HG03378 (cell line): ENCODE data around the gene EXOC4.

Source experiments
- ATAC-seq: cut with Tn5 transposase; IDR thresholded peaks from one replicate; pipeline ENCODE4 v1.9.1; 2021; ENCODE audit warnings: mild to moderate bottlenecking, moderate library complexity; ENCODE audit not compliant: unreplicated experiment

Gene EXOC4

DNA sequence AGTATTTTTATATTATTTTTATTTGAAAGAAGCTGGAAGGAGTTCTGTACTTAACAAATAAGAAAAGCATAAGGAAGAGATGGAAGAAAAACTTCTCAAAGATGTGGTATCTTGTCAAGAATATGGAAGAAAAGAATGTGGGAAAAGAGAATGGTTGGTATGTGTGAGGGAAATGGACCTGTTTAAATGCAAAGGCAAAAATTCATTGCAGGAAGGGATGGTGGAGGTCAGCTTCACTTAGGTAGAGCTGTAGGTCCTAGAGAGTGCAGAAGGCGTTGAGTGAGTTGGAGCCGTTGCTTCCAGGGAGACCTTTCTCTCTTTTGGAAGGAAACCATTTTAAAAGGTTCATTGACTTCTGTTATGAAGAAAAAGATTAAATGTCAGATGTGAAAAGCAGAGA, 107.3 kb downstream of the EXOC4 start:
- ATAC-seq, result no peak

DNA sequence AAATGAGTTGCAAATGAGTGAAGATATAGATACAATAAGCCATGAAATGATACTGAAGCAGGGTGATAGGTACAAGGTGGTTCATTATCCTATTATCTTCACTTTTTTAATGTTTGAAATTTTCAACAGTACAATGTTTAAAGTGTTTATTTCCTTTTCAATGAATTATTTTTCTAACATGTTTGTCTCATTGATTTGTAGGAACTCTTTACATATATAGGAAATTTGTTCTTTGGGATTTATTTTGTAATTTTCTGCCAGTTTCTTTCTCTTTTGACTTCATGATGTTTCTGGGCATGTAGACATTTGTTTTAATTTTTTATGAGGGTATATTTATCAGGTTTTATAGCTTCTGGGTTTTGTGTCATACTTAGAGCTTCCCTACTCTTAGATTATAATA, 108.9 kb downstream of the EXOC4 start:
- no peak for ATAC-seq

DNA sequence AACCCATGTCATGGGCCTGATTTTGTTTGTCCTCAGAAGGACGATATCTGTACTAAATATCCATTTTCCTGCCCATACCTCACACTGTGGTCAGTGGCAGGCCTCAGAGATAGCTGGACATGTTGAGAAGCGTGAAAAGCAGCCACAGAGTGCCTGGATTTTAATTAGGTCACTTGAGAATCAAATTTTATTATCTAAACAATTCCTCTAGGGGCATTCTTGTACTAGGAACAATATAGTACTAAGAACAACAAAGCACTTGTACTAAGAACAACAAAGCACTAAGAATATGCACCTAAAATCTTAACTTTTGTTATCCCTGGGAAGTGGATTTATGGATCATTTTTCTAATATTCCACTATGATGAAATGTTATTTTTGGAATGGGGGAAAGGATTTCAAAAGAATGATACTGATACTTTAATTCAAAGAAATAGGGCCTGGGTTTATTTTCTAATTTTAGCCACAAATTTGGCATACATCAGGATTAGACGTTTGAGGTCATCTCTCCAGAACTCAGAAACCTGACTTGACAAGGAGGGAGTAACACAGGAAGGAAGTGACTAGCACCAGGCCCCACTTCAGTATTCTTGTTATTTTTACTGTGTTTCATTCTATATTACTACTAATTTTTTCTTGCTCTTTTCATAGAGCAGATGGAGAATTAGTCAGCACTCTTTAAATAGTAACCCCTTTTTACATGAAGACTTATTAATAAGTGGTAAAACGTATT, 112.2 kb downstream of the EXOC4 start:
- ATAC-seq, result no peak

DNA sequence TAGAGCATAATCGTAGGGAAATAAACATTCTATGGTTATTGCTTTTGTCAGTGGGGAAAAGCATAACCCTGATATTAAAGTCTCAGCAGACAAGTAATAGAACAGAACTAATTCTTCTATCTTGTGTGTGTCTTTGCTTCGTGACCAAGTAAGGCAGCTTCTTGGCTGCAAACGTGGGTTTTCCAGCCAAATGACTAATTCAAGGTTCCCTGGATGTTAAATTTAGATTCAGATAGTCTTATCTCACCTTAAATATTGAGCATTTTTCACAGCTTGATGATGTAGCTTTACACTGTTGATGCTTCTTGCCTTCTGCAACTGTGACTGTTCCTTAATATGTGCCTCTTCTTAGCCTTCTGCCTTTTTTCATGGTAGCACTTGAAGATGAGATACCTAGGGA, 113.0 kb downstream of the EXOC4 start:
- no peak for ATAC-seq

DNA sequence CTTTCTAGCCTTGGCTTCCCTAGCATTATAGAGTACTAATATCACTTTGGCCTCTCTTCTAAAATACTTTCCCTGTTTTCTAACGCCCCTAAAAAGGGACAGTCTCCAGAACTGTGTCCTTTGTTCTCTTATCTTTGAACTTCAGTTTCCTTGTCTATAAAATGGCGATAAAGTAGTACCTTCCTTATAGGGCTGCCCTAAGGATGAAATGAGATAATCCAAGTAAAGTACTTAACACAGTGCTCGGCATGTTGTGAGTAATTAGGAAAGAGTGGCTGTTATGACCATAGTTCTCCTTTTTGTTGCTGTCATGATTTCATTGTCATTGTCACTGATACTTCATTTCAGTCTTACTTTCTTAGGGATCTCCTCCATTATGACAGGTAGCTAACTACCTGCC, 114.7 kb downstream of the EXOC4 start:
- no peak for ATAC-seq

DNA sequence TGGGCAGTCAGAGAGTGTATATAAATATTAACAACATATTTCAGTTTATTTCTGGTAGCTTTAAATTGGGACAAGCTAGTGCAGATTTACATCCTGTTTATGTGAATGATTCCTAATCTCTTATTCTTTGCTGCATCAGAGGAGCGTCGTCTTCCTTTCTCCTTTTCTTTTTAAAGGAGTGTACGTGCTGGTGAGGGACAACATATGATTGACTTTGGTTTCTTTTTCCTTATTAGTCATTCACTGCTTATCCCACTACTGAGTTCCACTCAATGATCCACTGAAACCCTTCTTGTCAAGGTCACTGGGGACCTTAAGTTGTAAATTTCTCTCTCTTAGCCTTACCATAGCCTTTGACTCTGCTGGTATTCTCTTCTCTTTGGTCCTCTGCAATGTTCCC, 116.3 kb downstream of the EXOC4 start:
- no peak for ATAC-seq

DNA sequence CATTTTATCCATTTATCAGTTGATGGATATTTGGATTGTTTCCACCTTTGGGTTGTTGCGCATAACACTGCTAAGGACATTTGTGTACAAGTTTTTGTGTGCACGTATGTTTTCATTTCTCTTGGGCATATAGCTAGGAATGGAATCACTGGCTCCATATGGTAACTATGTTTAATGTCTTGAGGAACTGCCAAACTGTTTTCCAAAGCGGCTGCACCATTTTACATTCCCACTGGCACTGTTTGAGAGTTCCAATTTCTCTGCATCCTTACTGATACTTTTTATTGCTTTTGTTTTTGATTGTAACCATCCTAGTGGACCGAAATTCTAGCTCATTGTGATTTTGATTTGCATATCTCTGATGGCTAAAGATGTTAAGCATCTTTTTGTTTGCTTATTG, 118.7 kb downstream of the EXOC4 start:
- ATAC-seq, result no peak

DNA sequence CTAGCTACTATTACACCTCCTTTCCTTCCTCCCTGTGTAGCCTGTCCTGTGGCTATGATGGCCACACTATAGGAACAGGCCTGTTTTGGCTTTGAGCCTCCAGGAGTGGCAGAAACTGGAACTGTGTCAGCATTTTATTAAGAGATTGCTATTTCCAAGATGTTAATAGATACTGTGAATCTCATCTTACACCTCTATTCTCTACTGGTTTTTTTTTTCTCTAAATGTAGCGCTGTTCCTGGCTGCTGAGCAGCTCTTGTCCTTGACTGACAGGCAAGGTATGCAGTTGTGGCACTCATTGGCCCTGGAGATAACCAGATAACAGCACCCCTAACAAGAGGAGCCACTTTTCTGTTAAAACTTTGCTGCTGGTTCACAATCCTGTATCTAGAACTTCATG, 119.5 kb downstream of the EXOC4 start:
- no peak for ATAC-seq

DNA sequence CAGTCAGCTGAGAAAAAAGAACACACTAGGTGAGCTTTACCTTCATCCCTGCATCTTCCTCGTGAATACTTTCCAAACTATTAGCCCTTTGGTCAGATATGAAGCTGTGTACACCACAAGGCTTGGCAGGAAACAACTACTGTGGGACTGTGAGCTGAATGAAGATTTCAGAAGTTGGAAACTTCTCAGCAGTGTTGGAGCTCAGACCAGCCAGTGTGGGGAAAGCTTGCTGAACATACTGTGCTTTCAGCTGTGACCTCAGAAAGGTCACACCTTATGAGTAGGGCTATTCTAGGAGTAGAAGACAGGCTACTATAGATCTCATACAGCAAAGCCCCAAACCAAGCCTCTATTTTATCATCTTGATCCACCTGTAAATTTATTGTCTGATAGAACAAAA, 123.6 kb downstream of the EXOC4 start:
- no peak for ATAC-seq

DNA sequence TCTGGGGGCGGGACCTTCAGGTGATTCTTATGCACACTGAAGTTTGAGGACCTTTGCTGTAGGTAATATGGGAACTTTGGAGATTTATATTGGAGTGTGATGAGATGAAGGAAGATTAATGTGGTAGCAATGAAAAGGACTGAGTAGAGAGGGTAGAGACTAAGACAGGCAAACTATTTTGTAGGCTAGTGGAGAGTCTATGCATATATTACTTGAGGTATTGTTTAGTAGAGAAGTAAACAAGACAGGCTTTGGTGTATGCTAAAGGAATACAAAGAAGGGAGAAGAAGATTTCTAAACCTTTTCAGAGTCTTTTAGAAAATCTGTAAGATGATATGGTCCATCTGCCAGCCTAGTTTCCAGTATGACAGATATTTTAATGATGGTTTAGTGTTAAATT, 129.1 kb downstream of the EXOC4 start:
- no peak for ATAC-seq

DNA sequence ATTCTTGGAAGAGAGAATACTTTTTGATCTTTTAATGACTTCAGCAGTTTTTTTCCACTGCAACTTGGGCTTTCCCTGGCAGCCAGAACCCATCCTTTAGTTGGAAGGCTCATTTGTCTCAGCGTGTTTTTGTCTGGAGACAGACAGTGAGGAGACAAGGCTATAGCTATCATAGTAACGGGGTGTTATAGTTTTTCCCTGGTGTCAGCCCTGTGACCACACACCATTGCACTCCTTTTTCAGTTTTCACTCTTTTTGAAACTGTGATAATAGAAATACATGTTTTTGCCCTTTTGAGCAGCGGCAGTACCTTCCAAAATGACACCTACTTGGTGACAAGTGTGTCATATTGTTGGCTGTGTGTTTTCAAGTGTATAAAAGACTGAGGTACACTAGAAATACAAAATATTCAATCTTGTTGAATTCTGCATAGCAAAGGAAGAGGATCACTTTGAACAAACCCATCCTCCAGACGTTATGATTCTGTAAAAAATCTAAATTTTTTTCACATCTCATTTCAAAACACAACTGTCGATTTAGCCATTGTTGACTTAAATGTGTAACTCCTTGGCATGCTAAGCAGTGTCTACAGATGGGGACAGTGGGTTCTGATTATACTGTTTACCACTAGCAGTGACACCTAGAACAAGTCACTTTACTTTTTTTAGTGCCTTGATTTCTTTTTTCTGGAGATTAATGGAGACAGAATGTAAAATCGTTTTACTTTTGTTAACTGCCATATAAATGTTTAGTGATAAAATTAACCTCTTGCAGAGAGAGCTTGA, 130.1 kb downstream of the EXOC4 start:
- no peak for ATAC-seq

DNA sequence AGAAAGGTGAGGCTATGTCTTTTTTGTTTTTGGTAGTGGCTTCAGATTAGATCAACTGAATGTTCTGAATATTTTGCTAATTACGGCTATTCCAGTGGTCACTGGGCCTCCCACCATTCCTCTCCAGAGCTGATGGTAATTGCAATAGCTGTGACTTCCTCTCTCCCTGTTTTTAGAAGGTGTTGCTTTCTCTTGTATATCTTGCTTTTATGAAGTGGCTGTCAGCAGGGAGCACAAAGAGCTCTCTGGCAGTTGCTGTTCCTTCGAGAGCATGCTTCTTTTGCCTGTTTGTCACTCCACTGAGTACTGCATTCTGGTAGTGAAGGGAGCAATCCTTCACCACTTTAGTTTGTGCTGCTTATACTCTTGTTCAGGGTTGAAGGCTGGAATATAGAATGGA, 133.3 kb downstream of the EXOC4 start:
- ATAC-seq, result no peak

DNA sequence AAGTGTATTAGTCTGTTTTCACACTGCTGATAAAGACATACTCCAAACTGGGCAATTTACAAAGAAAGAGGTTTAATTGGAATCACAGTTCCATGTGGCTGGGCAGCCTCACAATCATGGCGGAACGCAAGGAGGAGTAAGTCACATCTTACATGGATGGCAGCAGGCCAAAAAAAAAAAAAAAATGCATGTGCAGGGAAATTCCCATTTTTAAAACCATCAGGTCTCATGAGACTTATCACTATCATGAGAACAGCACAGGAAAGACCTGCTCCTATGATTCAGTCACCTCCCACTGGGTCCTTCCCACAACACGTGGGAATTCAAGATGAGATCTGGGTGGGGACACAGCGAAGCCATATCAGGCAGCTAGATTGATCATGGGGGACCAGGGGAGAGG, 136.8 kb downstream of the EXOC4 start:
- ATAC-seq, result no peak

DNA sequence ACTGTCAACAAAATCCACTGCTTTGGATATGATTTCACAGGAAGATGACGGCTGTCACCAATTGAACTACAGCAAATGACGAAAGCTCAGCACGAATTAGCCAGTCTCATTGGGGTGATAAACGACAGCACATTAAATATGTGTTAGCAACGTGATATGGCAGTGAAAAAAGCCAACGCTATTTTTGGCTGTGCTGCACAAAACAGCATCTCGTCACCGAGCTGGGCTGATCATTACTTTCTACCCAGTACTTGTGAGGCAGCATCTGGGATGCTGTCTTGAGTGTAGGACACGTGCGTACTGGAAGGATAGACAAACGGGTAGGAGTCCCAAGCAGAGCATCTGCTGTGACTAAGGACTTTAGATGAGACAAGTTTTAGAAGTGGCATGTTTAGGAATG, 138.3 kb downstream of the EXOC4 start:
- ATAC-seq, result no peak

DNA sequence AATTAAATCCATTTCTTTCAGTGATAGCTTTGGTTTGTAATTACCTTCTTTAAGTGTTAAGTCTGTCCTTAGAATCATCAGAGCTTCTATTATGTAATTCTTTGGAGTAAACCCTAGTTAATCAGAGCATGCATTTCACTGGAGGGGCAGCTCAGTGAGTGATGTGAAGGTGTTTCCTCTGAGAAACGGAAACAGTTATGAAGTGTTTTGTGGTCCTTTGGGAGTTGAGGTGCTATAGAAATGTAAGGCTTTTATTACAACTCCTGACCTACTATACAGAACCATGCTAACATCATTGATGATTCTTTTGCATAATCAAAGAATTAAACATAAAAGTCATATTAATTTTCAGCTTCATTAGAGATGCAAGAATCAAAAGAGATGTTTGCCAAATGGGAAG, 141.5 kb downstream of the EXOC4 start:
- no peak for ATAC-seq

DNA sequence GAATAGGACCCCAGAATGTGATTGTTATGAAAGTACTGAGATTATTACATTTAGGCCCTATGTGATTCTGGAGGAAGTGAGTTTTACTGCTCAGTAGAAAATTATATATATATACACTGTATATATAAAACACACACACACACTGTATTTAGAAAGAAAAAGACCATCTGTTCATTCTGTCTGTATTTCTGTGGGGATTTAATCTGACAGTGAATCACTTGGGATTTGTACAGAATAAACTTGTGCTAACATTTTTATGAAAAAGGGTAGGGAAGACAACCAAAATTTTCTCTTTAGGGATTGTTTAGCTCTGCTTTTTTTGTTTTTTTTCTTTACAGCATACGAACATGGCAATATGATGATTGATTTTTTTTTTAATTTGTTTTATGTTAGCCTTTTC, 142.7 kb downstream of the EXOC4 start:
- no peak for ATAC-seq

DNA sequence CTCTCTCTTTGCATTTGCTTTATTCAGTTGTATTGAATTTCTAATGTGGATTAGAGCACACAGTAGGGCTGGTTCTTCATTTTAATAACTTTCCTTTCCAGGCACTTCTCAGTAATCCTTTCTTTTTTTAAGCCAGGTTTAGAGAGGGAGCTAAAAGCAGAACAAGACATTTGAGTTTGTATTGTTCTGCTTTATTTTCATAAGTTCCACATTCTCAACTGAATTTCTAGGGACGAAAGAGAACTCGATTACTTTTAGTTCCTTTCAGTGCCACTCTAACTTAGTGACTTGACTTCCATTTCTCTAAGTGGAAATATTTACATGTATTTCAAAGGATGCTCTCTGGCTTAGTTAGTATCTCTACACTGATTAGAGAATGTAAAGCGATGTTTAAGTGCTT, 145.6 kb downstream of the EXOC4 start:
- ATAC-seq, result no peak

DNA sequence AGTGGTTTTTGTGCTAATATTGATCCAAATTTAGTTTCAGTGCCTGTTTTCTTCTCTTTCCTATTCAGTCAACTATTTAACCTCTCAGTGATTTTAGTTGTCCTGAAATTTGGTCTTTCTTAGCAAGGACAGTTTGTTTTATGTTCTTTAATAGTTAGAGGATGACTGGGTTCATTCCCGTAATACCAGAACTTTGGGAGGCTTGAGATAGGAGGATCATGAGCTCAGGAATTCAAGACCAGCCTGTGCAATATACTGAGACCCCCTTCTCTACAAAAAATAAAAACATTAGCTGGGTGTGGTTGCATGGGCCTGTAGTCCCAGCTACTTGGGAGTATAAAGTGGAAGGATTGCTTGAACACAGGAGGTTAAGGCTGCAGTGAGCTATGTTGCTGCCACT, 148.3 kb downstream of the EXOC4 start:
- ATAC-seq, result no peak

DNA sequence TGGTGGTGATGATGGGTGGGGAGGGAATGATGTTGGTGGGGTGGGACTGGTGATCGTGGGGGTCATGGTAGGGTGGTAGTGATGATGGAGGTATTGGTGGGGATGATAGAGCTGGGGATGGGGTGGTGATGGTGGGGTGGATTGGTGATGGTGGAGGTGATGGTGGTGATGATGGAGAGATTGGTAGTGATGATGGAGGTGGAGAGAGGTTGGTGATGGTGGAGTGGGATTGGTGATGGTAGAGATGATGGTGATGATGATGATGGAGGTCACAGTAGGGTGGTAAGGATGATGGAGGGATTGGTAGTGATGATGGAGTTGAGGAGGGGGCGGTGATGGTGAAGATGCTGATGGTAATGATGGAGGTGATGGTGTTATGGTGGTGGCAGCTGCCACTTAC, 155.3 kb downstream of the EXOC4 start:
- no peak for ATAC-seq

DNA sequence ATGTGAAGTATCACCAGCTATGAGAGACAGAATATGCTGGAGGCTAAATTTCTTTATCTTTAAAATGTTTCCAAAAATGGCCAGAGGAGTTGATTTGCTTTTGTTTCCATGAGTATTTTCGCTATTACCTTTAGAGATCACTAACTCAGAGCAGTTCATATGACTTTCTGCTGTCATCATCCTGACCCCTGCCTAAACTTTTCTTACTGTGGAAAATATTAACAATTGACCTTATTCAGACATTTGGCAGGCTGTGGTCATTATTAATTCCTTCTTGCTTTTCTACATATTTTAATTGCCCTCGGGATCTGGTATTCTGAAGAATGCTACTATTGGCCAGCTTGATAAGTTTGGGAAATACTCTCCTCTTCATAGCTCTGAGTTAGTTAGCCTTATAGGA, 156.5 kb downstream of the EXOC4 start:
- no peak for ATAC-seq

DNA sequence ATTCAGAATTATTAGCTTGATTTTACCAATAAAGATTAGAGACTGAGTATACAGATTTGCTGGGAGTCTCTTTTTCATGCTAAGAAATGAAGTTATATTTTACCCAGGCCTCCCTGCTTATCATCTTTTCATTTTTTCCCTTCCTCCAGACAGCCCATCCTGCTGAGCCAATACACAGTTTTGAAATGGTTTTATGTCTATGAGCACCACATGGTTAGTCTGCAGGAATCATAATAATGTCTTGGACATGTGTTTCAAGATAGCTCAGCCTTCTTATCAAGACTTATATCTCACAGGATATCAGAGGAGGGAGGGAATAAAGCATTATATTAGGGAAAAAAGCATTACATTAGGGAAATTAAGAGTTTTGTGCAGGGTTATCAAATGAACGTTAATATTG, 157.1 kb downstream of the EXOC4 start:
- no peak for ATAC-seq

DNA sequence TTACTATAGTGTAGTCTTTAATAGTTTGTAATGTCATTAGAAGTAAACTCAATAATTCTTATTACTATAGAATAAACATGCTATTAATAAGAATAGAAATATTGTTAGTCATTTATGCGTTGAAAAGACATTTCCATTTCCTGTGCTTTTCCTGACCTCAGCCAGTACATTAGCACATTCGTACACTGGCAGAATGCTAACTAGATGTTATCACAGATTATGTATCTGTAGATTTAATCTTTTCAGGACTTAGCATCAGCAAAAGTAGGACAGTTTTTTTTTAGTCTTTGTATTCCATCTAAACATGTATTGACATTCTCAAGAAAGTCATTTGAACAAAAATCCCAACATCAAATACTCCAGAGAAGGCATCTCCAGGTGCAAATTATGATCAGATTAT, 158.5 kb downstream of the EXOC4 start:
- no peak for ATAC-seq

DNA sequence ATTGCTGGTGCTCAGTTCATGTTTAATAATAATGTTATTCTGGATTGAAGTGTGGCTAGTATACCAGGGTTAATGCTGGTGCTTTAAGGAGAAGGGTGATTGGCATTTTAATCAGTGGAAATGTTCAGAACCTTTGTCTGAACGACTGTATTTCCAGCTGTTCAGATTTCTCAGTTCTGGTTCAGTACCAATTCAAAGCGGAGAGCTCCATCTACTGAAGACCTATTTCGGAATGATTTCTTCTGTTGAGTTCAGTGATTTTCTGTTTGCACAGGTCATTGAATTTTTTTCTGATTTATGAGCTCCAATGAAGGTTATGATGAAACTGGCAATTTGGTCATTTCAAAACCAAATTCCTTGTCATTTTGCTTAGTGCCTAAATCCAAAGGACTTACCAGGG, 160.1 kb downstream of the EXOC4 start:
- ATAC-seq, result no peak
